Cardiac fibroblast (primary cell): ENCODE results near the gene BTK.

Experiments
- DNase-seq, 2 donors: peaks; one replicate each; pipeline versions ENCODE4 v3.0.0 to v3.0.0-alpha.2; 2010; ENCODE audit warnings: low read depth in 2 of 2
- H3K4me3 ChIP-seq, 2 donors: replicated peaks in 1 of 2; 1 replicate in 1 of 2; 2 replicates in 1 of 2; pipeline ENCODE4 v1.5.1; 2011; ENCODE audit warnings: low read depth in 2 of 2, low read length in 2 of 2, mild to moderate bottlenecking in 2 of 2, moderate library complexity in 1 of 2
- TF ChIP-seq, protein P1 (sequence below): IDR thresholded peaks from one replicate; pipeline ENCODE4 v1.5.1; 2011; ENCODE audit warnings: low read depth, mild to moderate bottlenecking, low read length, inconsistent platforms

Gene BTK

DNA sequence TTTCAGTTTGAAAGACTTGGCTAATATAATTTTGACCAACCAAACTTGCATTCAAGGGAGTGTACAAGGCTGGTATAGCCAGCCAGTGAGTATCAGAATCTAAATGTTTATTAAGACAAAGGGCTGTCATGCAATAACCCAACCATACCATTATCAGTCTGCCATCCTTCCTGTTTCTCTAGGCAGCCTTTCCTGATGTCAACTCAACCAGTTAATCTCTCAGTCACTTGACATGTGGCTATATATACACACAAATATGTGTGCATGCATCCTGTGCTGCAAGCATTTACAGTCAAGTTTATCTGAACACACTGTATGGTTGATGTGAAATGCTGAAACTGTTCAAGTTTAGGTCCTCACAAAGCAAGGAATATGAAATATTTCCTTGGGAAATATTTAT lies 17.2 kb downstream of the BTK start:
- H3K4me3 ChIP-seq = no peak overlapping the region
- TF ChIP-seq, protein P1, sequence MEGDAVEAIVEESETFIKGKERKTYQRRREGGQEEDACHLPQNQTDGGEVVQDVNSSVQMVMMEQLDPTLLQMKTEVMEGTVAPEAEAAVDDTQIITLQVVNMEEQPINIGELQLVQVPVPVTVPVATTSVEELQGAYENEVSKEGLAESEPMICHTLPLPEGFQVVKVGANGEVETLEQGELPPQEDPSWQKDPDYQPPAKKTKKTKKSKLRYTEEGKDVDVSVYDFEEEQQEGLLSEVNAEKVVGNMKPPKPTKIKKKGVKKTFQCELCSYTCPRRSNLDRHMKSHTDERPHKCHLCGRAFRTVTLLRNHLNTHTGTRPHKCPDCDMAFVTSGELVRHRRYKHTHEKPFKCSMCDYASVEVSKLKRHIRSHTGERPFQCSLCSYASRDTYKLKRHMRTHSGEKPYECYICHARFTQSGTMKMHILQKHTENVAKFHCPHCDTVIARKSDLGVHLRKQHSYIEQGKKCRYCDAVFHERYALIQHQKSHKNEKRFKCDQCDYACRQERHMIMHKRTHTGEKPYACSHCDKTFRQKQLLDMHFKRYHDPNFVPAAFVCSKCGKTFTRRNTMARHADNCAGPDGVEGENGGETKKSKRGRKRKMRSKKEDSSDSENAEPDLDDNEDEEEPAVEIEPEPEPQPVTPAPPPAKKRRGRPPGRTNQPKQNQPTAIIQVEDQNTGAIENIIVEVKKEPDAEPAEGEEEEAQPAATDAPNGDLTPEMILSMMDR = no peak
- no peak for DNase-seq

DNA sequence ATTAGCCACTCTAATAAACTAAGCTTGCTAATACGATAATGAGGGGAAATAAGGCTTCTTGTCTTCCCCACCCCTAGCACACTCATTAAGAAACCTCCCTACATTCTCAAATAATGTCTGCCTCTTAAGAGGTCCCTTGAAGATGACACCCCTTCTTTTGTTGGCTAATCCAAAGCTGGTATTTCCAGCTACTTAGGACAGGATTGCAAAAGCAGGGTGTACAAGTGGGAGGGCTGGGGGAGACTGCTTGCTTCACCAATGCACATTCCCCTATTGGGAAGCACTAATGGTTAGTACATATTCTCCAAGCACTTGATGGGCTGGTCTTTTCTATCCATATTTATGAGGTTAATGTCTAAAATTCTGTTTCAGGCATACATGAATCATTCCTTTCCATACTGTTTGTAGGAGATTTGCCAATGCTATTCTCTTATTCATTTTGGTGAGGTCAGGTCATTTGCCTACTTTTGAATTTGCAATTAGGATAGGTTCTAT lies 20.6 kb downstream of the BTK start:
- no peak overlapping the region for H3K4me3 ChIP-seq
- TF ChIP-seq, protein P1 = no peak
- no peak for DNase-seq

DNA sequence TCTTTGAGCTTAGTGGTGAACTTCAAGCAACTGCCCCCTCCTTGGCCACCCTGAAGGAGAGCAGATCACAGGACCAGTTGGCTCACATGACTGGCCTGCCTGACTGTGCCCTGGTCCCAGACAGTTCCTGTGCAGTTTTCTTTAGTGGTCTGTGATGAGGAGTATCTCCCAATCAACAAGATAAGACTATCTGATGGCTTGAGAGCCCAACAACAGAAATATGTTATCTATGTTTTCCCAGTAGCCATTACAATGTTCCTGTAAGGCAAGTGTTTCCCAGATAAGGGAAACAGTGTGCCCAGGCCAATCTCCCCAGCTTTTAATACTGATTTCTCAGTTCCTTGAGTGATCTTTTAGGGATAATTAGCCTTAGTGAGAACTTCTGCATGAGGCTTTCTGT lies 23.2 kb downstream of the BTK start:
- no peak overlapping the region for H3K4me3 ChIP-seq
- TF ChIP-seq, protein P1 = no peak
- no peak for DNase-seq

DNA sequence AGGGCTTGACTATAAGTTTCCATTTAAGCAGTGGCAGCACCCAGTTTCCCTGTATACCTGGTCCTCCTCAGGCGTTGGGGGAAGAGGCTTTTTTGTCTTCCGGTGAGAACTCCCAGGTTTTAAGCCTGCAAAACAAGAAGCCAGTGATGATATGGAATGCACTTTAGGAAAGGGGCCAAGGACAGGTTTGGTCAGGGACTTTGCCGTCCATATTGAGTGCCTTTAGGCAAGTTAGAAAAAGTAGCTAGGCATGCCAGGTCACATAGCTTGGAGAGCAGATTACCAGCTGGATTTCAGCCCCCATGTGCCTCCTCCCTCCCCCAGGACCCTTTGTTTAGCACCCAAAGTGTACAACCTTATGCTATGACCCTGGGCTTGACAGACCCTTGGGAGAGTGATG lies 23.9 kb downstream of the BTK start:
- DNase-seq = no peak
- H3K4me3 ChIP-seq = no peak overlapping the region
- TF ChIP-seq, protein P1 = no peak

DNA sequence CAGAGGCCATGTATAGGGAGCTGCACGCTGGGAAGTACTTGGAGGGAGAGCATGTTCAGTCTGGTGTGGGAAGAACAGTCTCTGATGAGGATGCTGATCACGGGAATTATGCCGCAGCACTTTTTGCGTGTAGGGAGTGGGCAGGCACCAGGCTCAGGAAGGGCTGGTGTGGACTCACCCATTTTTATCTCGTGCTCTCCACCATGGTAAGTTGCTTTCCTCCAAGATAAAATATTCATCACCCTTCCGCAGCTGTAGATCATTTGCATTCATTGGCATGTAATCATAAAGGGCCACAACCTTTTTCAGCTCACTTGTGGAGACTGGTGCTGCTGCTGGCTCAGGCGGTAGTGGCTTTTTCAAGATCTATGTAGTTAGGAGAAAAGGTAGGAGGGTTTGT lies 25.6 kb downstream of the BTK start:
- TF ChIP-seq, protein P1 = no peak
- no peak overlapping the region for H3K4me3 ChIP-seq
- no peak for DNase-seq

DNA sequence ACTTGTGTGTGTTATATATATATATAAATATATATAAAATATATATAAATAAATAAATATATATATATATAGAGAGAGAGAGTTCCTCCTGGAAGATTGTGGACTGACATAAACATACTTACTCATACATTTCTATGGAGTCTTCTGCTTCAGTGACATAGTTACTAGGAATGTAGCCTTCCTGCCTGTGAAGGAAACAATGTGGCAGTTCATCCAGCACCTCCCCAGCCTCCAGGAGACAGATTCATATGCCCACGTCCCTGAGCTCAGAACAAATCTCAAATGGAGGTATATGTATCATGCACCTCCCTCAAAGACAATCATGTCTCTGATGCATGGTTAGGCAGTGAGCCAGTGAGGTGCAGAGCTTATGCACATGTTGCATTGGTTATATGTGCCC lies 26.0 kb downstream of the BTK start:
- no peak overlapping the region for H3K4me3 ChIP-seq
- DNase-seq = peak in 1 of 2 donors; percentile 36
- TF ChIP-seq, protein P1 = no peak

DNA sequence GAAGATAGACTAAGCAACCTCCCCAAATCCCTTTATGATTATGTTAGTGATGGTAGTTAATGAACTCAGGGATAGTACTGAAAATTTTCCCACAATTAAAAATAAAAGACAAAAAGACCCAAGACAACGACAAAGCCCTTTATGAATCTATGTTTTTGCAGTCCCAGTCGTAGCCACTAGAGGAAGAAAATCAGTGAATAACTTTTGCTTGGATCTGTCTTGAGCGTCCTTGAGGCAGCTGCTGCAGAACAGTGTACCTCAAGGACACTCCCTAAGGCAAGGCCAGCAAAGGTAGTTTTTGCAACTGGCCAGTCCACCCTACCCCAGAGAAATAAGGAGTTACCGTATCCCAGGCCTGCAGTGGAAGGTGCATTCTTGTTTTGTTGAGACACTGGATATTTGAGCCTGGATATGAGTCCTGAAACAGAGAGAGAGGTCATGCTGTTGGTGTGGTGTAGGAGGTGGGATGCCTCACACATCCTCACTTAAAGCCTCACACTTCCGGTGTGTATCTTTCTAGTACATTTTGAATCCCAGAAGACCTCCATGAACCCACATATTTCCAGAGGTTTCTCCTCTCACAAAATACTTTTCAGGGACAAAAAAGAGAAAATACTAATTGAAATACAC lies 28.7 kb downstream of the BTK start:
- TF ChIP-seq, protein P1 = peak; percentile 40
- peak; percentile 24 to 33 for DNase-seq
- H3K4me3 ChIP-seq = no peak overlapping the region
